Measurements from ENCODE around the gene KIF3A. TPM values are rescaled to one million over a fixed set of nuclear protein-coding genes. Genes with fewer than 3 reads are reported as not detected.
A peak's percentile ranks its signal among the peaks of the same experiment; 100 is the strongest.

KIF3A gene
- total RNA-seq, 3 donors from 2014 or later, result 4.5 to 15.7 (median 11.5) TPM

- DNase-seq (ENCODE audit: low spot score in 2 of 2), result no peak
- intact Hi-C loops (cut with DNase I; ENCODE audit: low total_unique reads), result loop anchor here (5.0 kb wide), 1 partner anchor 1172 kb away; no protein-coding TSS in a partner anchor
- no peaks in the 10 kb centered on the region for H3K36me3 ChIP-seq
- H3K4me3 ChIP-seq, result no peak overlapping the region
- H3K9me3 ChIP-seq, result no peaks in the 10 kb centered on the region
- TF ChIP-seq CTCF (IDR thresholded peaks at IDR 0.05), result no peak
- TF ChIP-seq POLR2AphosphoS5 (IDR thresholded peaks at IDR 0.05), result no peak
- no peak for TF ChIP-seq POLR2A (IDR thresholded peaks at IDR 0.05)
- no peak overlapping the region for H3K27ac ChIP-seq
- no peaks in the 10 kb centered on the region for H3K4me1 ChIP-seq
- H3K27me3 ChIP-seq, result no peaks in the 10 kb centered on the region
Observed at GRCh38 chr5:132725745-132726144, 11.6 kb downstream of the KIF3A start.

GRCh38 chr5:132718544-132719312 is 18.6 kb downstream of the KIF3A start:
- no peak for DNase-seq (ENCODE audit: low spot score in 2 of 2)
- Histone ChIP-seq H3K27me3 (no peaks in the 10 kb centered on the region), H3K36me3 (no peaks in the 10 kb centered on the region), H3K4me1 (no peaks in the 10 kb centered on the region), H3K4me3 (no peak overlapping the region), H3K27ac (no peak overlapping the region), H3K9me3 (no peaks in the 10 kb centered on the region)
- no peak for TF ChIP-seq POLR2A (IDR thresholded peaks at IDR 0.05)
- no peak for TF ChIP-seq POLR2AphosphoS5 (IDR thresholded peaks at IDR 0.05)
- intact Hi-C loops (cut with DNase I; ENCODE audit: low total_unique reads), result no loop called here

GRCh38 chr5:132714456-132715307 is 22.7 kb downstream of the KIF3A start:
- intact Hi-C loops (cut with DNase I; ENCODE audit: low total_unique reads), result no loop called here
- TF ChIP-seq POLR2A (IDR thresholded peaks at IDR 0.05) (no peak), CTCF (IDR thresholded peaks at IDR 0.05) (peak in 2 of 3 donors; percentile 34 to 43)
- DNase-seq (ENCODE audit: low spot score in 2 of 2), result no peak
- Histone ChIP-seq H3K36me3 (no peaks in the 10 kb centered on the region), H3K4me3 (no peak overlapping the region), H3K27ac (no peak overlapping the region), H3K9me3 (no peaks in the 10 kb centered on the region), H3K4me1 (no peaks in the 10 kb centered on the region), H3K27me3 (no peaks in the 10 kb centered on the region)

- Histone ChIP-seq H3K36me3 (no peaks in the 10 kb centered on the region), H3K27me3 (no peaks in the 10 kb centered on the region), H3K27ac (no peak overlapping the region), H3K4me3 (no peak overlapping the region), H3K9me3 (no peaks in the 10 kb centered on the region), H3K4me1 (no peaks in the 10 kb centered on the region)
- intact Hi-C loops (cut with DNase I; ENCODE audit: low total_unique reads), result no loop called here
- TF ChIP-seq CTCF (IDR thresholded peaks at IDR 0.05), result no peak
- no peak for TF ChIP-seq POLR2AphosphoS5 (IDR thresholded peaks at IDR 0.05)
- TF ChIP-seq POLR2A (IDR thresholded peaks at IDR 0.05), result no peak
- no peak for DNase-seq (ENCODE audit: low spot score in 2 of 2)
Observed at GRCh38 chr5:132708645-132709044, 28.7 kb downstream of the KIF3A start.

GRCh38 chr5:132704875-132705274 is 32.5 kb downstream of the KIF3A start:
- Histone ChIP-seq H3K9me3 (no peaks in the 10 kb centered on the region), H3K27me3 (no peaks in the 10 kb centered on the region), H3K27ac (no peak overlapping the region), H3K4me3 (no peak overlapping the region), H3K4me1 (no peaks in the 10 kb centered on the region), H3K36me3 (peaks cover 5% of the 10 kb centered on the region)
- intact Hi-C loops (cut with DNase I; ENCODE audit: low total_unique reads), result no loop called here
- DNase-seq (ENCODE audit: low spot score in 2 of 2), result no peak
- no peak for TF ChIP-seq CTCF (IDR thresholded peaks at IDR 0.05)
- no peak for TF ChIP-seq POLR2A (IDR thresholded peaks at IDR 0.05)
- no peak for TF ChIP-seq POLR2AphosphoS5 (IDR thresholded peaks at IDR 0.05)
